HPDE6-E6E7 (cell line): ENCODE measurements around the gene TOR2A.

Experiments
- DNase-seq: peaks from one replicate; pipeline ENCODE4 v3.0.0; 2011; ENCODE audit warnings: missing footprints; ENCODE audit errors: extremely low spot score

The TOR2A gene

GRCh38 chr9:127698985-127699670, 36.0 kb downstream of the TOR2A start:
- DNase-seq: peak; percentile 98

- DNase-seq: no peak
These were observed 36.7 kb downstream of the TOR2A start for GRCh38 chr9:127698386-127698785.

DNA sequence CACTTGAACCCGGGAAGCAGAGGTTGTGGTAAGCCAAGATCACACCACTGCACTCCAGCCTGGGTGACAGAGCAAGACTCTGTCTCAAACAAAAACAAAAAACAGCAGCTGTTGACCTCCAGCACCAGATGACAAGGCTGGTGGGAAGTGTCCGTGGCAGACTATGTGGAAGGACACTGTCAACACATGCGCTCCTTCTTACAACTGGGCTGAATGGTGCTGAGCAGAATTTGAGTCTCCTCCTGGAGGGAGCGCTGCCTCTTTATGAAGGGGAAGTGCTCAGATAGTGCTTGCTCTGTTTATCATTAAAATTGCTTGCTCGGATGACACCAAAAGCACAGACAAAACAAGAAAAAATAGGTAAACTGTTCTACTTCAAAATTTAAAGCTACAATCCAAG, 37.5 kb downstream of the TOR2A start:
- no peak for DNase-seq

DNA sequence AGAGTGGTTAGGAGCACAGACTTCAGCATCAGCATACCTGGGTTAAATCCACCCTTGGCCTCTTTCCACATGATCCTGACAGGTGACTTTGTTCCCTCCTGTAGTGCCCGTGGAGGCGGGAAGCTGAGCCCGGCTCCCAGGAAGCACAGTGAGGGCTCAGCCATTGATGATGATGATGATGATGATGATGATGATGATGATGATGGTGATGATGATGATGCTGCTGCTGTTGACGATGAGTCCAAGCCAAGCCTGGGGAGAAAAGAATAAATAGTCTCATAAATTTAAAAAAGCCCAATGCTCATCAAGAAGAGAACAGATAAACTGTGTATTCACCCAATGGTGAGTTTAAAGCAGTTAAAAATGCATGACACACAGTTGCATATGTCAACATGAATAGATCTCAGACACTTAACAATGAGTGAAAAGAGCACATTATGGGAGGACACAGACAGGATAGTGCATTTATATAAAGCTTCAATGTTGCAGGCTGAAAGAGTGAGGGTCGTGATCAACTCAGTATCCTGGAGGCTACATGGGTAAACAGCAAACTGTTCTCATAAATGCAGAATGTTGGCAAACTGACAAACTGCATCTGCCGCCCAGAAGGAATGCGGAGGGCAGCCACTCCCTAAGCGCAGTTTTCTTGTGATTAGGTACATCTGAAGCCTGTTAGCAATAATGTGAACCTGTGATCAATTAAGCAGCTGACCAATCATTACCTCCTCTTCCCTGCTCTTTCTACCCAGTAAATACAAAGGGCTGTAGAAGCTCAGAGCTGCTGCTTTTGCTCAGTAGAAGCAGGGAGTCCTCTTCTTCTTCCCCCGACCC, 40.0 kb downstream of the TOR2A start:
- DNase-seq: no peak

DNA sequence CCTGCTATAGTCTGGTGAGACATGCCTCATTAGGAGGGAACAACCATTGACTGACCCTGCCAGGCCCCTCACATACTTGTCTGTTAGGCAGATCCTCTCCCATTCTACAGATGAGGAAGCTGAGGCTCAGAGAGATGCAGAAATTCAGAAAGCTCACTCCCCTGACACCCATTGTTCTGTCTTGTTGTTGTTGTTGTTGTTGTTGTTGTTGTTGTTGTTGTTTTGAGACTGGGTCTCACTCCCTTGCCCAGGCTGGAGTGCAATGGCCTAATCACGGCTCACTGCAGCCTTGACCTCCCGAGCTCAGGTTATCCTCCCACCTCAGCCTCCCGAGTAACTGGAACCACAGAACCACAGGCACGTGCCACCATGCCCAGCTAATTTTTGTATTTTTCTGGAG, 41.4 kb downstream of the TOR2A start:
- no peak for DNase-seq

- no peak for DNase-seq
These were observed 42.0 kb downstream of the TOR2A start for GRCh38 chr9:127693143-127693542.

- DNase-seq: no peak
These were observed 43.0 kb downstream of the TOR2A start for GRCh38 chr9:127692071-127692470.

DNA sequence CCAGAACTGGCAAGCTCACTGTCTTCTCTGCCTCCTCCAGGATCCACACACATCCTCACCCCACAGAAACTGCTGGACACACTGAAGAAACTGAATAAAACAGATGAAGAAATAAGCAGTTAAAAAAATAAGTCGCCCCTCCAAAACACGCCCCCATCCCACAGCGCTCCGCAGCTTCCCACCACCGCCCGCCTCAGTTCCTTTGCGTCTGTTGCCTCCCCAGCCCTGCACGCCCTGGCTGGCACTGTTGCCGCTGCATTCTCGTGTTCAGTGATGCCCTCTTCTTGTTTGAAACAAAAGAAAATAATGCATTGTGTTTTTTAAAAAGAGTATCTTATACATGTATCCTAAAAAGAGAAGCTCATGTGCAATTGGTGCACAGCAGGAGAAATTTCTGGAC, 44.4 kb downstream of the TOR2A start:
- DNase-seq: no peak

- no peak for DNase-seq
These were observed 45.6 kb downstream of the TOR2A start for GRCh38 chr9:127689329-127690000.

DNA sequence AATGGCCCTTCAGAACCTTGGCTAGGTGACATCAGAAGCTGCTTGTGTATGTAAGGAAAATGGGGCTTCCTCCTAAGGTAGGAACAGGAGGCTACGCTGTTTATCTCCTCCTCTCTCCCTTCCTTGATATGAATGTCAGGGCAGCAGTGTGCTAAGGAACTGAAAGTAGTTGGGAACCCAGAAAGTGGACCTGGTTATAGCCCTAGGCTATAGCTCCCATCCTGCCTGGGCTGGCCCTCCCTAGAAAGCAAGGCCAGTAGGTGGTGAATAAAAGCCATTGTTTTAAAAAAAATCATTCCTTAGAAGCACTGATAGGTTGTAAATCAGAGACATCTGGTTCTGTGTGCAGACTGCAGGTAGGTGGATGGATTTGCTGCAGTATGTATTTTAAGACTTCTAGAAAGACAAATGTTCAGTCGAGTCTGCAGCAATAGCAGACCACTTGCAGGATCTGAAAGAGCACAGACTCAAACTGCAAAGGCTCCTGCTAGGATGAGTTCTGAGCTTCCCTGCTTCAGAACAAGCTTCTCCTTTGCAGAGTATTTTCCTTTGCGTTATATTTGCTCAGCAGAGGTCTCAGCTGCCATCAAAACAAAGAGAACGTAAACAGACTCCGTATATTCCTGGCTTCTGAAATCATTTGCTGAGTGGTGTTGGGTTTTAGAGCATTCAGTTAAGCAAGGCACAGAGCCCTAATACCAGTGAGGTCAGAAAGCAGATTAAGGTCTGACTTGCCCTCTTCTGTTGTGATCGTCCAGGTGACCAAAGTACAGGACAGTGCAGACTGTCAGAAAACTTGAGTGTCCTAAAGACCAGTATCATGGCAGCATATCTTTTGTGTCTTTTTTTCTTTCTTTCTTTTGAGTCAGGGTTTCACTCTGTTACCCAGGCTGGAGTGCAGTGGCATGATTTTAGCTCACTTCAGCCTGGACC, 48.4 kb downstream of the TOR2A start:
- no peak for DNase-seq

DNA sequence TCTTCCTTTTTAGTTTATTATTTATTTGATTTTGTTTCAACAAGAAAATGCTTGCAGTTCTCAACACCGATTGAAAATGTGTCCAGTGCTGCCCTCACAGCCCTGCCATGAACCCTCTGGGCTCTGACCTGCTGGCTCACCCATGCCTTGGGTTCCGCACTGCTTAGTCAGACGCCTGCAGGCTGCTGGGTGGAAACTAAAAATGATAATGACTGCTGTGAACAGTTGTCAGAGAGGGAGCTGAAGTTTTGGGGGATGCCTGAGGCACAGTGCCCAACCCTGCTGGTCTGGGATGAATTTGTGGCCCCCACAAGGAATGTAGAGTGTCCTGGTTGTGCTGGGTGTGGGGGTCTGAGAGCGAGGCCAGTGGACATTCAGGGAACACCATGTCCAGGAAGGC, 50.5 kb downstream of the TOR2A start:
- DNase-seq: peak; percentile 33

DNA sequence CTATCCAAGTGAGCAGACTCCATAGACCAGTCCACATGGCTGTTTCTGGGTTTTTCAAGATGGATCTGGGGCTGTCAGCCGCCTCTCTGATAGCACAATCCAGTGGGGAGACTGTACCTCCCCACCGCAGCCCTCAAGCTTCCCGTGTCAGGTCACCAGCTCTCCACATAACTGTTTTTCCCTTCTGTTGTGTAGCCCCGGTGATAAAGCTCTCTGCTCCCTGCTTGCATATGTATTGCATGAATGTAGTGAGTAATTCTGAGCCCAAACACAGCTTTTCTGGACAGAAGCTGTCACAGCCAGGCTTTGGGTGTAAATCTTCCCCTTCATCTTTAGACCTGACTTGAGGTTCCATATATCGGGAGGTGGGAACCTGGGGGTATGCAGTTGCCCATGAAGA, 51.4 kb downstream of the TOR2A start:
- no peak for DNase-seq

- DNase-seq: no peak
These were observed 52.5 kb downstream of the TOR2A start for GRCh38 chr9:127682351-127683136.
